ENCODE results near the gene RCL1. TPM values are rescaled to one million over a fixed set of nuclear protein-coding genes. Genes with fewer than 3 reads are reported as not detected.
"Not testable (repeated sequence)": the region's sequence is repeated elsewhere in the genome, so short reads cannot be mapped to it uniquely, and the experiment has no call there.

The RCL1 gene
- 9.6 TPM for polyA plus RNA-seq (2013, experiment 1 of 2; ENCODE audit: insufficient read length)
- polyA plus RNA-seq (2013, experiment 2 of 2; ENCODE audit: insufficient read length): 5.3 TPM

- DNase-seq: peak; percentile 95
Measured at GRCh38 chr9:4792572-4793458, at the start of gene RCL1. Gene RCL1, plus strand, starts transcription at chr9:4792944. Its CDS starts 148 bp downstream, at chr9:4793092.

- no peak for DNase-seq
Measured at GRCh38 chr9:4743131-4743875, 49.4 kb upstream of the RCL1 start.

- no peak for DNase-seq
Measured at GRCh38 chr9:4746278-4747030, 46.3 kb upstream of the RCL1 start.

- DNase-seq: no peak
Measured at GRCh38 chr9:4748612-4749011, 44.1 kb upstream of the RCL1 start.

GRCh38 chr9:4750023-4750673 is 42.6 kb upstream of the RCL1 start:
- peak; percentile 53 for DNase-seq

GRCh38 chr9:4754530-4754929 is 38.2 kb upstream of the RCL1 start:
- not testable (repeated sequence) for DNase-seq

GRCh38 chr9:4755026-4755609 is 37.6 kb upstream of the RCL1 start:
- no peak for DNase-seq

- no peak for DNase-seq
Measured at GRCh38 chr9:4756420-4756819, 36.3 kb upstream of the RCL1 start.

GRCh38 chr9:4760122-4760521 is 32.6 kb upstream of the RCL1 start:
- no peak for DNase-seq

- DNase-seq: peak; percentile 58
Measured at GRCh38 chr9:4762108-4762885, 30.4 kb upstream of the RCL1 start.

GRCh38 chr9:4762886-4763541 is 29.7 kb upstream of the RCL1 start:
- DNase-seq: peak; percentile 59

- DNase-seq: no peak
Measured at GRCh38 chr9:4764033-4764432, 28.7 kb upstream of the RCL1 start.

- DNase-seq: no peak
Measured at GRCh38 chr9:4768681-4769080, 24.1 kb upstream of the RCL1 start.

GRCh38 chr9:4769321-4770080 is 23.2 kb upstream of the RCL1 start:
- peak; percentile 48 for DNase-seq

- no peak for DNase-seq
Measured at GRCh38 chr9:4771788-4772187, 21.0 kb upstream of the RCL1 start.

- peak; percentile 26 for DNase-seq
Measured at GRCh38 chr9:4774209-4774608, 18.5 kb upstream of the RCL1 start.

- DNase-seq: not testable (repeated sequence)
Measured at GRCh38 chr9:4774958-4775357, 17.8 kb upstream of the RCL1 start.

GRCh38 chr9:4780651-4781050 is 12.1 kb upstream of the RCL1 start:
- DNase-seq: no peak

GRCh38 chr9:4781408-4781807 is 11.3 kb upstream of the RCL1 start:
- peak; percentile 52 for DNase-seq

- DNase-seq: not testable (repeated sequence)
Measured at GRCh38 chr9:4783191-4783590, 9.6 kb upstream of the RCL1 start.
